Measurements from ENCODE around the gene IL1B. TPM values are rescaled to one million over a fixed set of nuclear protein-coding genes. Genes with fewer than 3 reads are reported as not detected.
"Not testable (repeated sequence)": the region's sequence is repeated elsewhere in the genome, so short reads cannot be mapped to it uniquely, and the experiment has no call there.

Gene IL1B
- not detected in 2 replicates for total RNA-seq (2014; rRNA removed; shearing (Covaris generic))

DNA sequence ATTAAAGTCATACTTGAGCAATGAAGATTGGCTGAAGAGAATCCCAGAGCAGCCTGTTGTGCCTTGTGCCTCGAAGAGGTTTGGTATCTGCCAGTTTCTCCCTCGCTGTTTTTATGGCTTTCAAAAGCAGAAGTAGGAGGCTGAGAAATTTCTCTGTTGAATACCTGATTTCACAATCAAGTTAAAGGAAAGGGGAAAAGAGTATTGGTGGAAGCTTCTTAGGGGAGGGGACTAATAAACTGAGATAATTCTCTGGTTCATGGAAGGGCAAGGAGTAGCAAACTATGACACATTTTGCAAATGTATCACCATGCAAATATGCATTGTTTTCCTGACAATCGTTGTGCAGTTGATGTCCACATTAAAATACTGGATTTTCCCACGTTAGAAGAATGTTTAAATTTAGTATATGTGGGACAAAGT lies at the start of gene IL1B:
TSS of gene IL1B (minus strand) at position 85 of the 423 bp plus-strand sequence. CDS start 550 bp downstream, outside the sequence.
- DNase-seq (ENCODE audit: low spot score): no peak

GRCh38 chr2:112886291-112886690 lies 49.7 kb upstream of the IL1B start:
- no peak for DNase-seq (ENCODE audit: low spot score)

- no peak for DNase-seq (ENCODE audit: low spot score)
Observed at GRCh38 chr2:112885506-112885902, 48.9 kb upstream of the IL1B start.

- no peak for DNase-seq (ENCODE audit: low spot score)
Observed at GRCh38 chr2:112884869-112885505, 48.4 kb upstream of the IL1B start.

DNA sequence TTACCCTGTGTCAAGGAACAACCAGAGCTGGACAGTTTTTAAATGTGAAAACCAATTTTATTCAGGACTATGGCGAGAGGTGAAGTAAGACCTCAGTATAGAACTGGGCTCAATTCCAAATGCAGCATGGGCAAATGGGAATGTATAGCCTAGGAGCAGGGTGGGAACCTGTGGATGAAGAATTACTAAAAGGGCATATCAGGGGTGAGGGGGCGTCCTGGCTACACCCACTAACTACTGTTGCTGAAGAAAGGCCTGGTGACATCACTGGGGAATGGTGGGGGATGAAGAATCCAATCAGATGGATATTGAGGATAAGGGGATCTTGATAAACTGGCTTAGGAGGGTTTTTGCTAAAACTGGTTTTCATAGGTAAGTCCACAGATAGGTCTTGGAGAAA lies 47.1 kb upstream of the IL1B start:
- DNase-seq (ENCODE audit: low spot score): no peak

GRCh38 chr2:112881217-112881985 lies 44.8 kb upstream of the IL1B start:
- peak; percentile 77 for DNase-seq (ENCODE audit: low spot score)

DNA sequence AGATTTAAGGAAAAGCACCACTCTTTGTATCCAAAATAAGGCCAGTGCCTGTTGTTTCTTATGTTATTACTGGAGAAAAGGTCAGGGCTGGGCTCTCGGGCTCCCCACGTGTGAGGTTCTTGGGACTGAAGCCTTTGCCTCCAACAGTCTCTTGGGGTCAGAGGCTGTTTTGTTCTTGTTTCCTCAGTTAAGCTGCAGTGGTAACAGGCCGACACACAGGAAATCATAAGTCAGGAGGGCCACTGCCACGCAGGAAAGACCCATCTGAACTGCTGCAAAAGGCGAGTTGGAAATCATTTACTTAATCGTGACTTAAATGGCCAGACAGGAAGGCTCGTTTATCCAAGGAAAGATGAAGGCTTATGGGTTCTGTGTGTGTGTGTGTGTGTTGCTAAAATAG lies 44.1 kb upstream of the IL1B start:
- no peak for DNase-seq (ENCODE audit: low spot score)

- peak; percentile 22 for DNase-seq (ENCODE audit: low spot score)
Observed at GRCh38 chr2:112880091-112880531, 43.5 kb upstream of the IL1B start.

DNA sequence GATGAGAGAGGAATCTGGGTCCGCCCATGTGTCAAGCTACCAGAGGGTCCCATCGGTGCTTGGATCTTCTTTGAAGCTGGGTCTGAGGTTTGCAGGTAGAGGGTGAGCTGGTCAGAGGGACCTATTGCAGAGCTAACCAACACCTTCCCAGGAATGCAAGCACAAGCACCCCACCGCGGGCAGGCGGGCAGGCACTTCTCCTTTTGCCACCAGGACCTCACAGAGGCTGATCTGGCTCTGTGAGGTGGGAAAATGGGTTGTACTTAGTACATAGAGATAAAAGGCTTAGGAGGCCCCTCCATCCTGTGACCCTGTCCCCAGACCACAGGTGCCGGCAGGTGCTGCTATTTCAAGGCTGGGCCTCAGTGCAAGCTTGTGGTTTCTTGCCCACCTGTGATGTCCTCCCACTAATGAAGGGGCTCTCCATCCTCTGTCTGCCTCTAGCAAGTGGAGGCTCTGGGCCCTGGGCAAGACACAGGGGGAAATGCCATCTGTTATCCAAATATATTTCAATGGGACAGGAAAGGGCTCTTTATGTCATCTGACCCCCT lies 43.0 kb upstream of the IL1B start:
- no peak for DNase-seq (ENCODE audit: low spot score)

DNA sequence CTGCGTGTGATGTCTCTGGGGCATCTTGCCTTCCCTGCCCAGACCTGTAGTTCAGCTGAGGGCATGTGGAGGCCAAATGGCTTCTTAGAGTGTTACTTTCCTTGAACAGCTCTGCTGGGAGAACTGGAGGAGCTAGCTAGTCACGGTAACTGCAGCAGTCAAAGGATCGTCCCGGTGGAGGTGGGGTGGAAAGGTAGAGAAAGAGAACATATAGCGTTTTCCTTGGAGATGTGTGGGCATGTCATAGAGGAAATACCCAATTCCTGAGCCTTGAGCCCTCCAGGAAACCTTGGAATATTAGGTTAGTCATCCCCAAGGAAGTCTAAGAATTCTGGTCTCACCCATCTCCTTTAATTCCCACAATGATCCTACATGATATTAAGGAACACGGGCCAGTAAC lies 40.8 kb upstream of the IL1B start:
- DNase-seq (ENCODE audit: low spot score): no peak

DNA sequence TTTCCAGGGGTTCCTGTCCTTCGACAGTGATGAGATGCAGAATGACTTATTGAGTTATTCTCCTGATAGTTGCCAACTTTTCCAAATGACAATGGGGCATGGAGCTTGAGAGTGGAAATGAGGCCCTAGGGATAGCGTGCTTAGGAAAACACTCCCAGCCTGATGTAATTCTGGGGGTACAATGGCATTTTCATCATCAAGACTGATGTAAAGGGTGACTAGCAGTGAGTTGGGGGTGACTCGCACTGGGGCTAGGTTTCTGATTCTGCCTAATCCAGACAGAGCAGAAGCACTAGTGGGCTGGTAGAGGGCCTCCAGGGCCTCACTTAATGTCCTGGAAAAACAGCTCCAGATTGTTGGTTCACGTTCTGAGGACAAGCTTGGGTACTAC lies 40.4 kb upstream of the IL1B start:
- no peak for DNase-seq (ENCODE audit: low spot score)

- no peak for DNase-seq (ENCODE audit: low spot score)
Observed at GRCh38 chr2:112876257-112876970, 39.8 kb upstream of the IL1B start.

GRCh38 chr2:112870841-112871835 lies 34.6 kb upstream of the IL1B start:
- DNase-seq (ENCODE audit: low spot score): no peak

- DNase-seq (ENCODE audit: low spot score): peak; percentile 91
Observed at GRCh38 chr2:112869258-112869842, 32.8 kb upstream of the IL1B start.

- DNase-seq (ENCODE audit: low spot score): no peak
Observed at GRCh38 chr2:112867701-112868631, 31.4 kb upstream of the IL1B start.

DNA sequence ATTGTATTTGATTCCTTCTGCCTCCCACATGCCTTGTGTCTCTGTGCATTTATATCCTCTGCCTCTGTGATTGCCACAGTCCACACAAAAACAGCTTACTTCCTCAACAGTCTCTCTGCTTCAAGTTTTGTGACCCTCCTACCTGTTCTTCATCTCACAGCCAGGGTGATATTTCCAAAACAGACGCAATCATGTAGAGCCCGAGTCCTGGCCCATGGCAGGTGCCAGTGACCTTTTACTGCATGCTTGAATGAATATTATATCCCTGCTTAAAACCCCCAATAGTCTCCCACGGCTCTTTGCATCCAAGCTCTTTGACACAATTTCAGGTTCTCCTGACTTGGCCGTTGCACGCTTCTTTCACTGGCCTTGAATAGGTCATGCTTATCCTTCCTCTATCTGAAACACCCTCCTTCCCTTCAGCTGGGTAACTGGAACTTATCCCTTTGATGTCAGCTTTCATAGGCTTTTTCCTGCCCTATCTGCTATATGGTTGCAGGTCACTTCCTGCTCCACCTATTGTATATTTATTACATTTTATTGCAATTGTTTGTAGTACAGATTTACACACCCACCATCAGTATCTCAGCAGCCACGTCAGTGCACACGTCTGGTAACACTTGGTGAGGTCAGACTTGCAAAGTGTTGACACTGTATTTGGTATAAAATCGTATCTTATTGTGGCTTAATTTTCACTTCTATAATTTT lies 29.7 kb upstream of the IL1B start:
- DNase-seq (ENCODE audit: low spot score): no peak

DNA sequence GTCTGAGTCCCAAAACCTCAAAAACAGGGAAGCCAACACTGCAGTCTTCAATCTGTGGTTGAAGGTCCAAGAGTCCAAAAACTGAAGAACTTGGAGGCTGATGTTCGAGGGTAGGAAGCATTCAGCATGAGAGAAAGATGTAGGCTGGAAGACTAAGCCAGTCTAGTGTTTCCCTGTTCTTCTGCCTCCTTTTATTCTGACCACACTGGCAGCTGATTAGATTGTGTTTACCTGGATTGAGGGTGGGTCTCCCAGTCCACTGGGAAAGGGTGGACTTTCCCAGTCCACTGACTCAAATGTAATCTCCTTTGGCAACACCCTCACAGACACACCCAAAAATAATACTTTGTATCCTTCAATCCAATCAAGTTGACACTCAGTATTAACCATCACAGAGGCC lies 27.5 kb upstream of the IL1B start:
- DNase-seq (ENCODE audit: low spot score): no peak

DNA sequence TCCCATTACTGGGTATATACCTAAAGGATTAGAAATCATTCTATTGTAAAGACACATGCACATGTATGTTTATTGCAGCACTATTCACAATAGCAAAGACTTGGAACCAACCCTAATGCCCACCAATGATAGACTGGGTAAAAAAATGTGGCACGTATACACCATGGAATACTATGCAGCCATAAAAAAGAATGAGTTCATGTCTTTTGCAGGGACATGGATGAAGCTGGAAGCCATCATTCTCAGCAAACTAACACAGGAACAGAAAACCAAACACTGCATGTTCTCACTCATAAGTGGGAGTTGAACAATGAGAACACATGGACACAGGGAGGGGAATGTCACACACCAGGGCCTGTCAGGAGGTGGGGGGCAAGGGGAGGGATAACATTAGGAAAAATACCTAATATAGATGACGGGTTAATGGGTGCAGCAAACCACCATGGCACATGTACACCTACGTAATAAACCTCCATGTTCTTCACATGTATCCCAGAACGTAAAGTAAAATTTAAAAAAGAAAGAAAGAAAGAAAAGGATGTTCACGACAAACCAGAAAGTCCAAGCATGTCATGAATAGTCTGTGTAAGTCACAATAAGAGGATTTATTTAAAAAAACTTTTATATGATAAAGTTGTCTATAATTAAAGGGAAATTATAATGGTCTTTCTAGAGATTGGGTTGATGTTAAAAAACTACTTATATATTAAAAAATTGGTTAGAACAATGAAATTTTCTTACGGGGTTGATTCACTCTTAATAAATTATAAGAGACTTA lies 23.0 kb upstream of the IL1B start:
- DNase-seq (ENCODE audit: low spot score): not testable (repeated sequence)

Measured in H4 (cell line).